WTC11 (cell line): ENCODE results near the gene ARSJ. TPM values are rescaled to one million over a fixed set of nuclear protein-coding genes. Genes with fewer than 3 reads are reported as not detected.

Source experiments
- ATAC-seq: fragments of 200-7000 bp; cut with Tn5 transposase; 2 replicates; pipeline ENCODE4 v1.10.0; 2021; ENCODE audit warnings: mild to moderate bottlenecking, moderate library complexity
- CTCF ChIA-PET: fragments of 300-600 bp; sonication (Branson Sonifier 250); formaldehyde crosslinking; loops from one replicate; lab custom pipeline; 2021; ENCODE audit warnings: antibody characterized with exemption; lab: Charles Lee
- POLR2A ChIA-PET: fragments of 350-600 bp; sonication (Branson Sonifier 250); formaldehyde crosslinking; loops from one replicate; lab custom pipeline; 2021; ENCODE audit warnings: antibody characterized with exemption; lab: Charles Lee
- DNase-seq: peaks from one replicate; pipeline ENCODE4 v3.0.0; 2021; ENCODE audit warnings: low spot score
- H3K27ac Mint-ChIP-seq: 2 replicates; pipeline ENCODE4 v1.8.0; 2021; ENCODE audit warnings: mixed read lengths
- H3K27me3 Mint-ChIP-seq: 2 replicates; pipeline ENCODE4 v1.8.0; 2021; ENCODE audit warnings: low read depth, mild to moderate bottlenecking, moderate library complexity, mixed read lengths
- H3K36me3 Mint-ChIP-seq: 2 replicates; pipeline ENCODE4 v1.8.0; 2021; ENCODE audit warnings: mixed read lengths
- H3K4me1 Mint-ChIP-seq: 2 replicates; pipeline ENCODE4 v1.8.0; 2022; ENCODE audit warnings: mixed read lengths
- H3K4me3 Mint-ChIP-seq: 2 replicates; pipeline ENCODE4 v1.8.0; 2021; ENCODE audit warnings: mild to moderate bottlenecking, moderate library complexity, mixed read lengths
- H3K9me3 Mint-ChIP-seq: 2 replicates; pipeline ENCODE4 v1.8.0; 2021; ENCODE audit warnings: mixed read lengths
- ARID4B ChIP-seq: sonication (generic); formaldehyde crosslinking; IDR thresholded peaks from 2 replicates; pipeline ENCODE4 v1.8.0; 2023; ENCODE audit warnings: missing genetic modification reagents, mild to moderate bottlenecking, borderline replicate concordance
- CREB1 ChIP-seq: sonication (generic); formaldehyde crosslinking; IDR thresholded peaks from 2 replicates; pipeline ENCODE4 v1.8.0; 2023; ENCODE audit warnings: mild to moderate bottlenecking, missing genetic modification reagents
- E2F5 ChIP-seq: sonication (generic); formaldehyde crosslinking; IDR thresholded peaks from 2 replicates; pipeline ENCODE4 v1.8.1; 2022; ENCODE audit warnings: mild to moderate bottlenecking, moderate library complexity, missing genetic modification reagents
- EMX1 ChIP-seq: fragments of 250-450 bp; sonication (Bioruptor Pico); IDR thresholded peaks from 2 replicates; pipeline ENCODE4 v1.8.0; 2021; ENCODE audit warnings: mild to moderate bottlenecking
- ESRRA ChIP-seq: sonication (generic); formaldehyde crosslinking; IDR thresholded peaks from 2 replicates; pipeline ENCODE4 v1.8.1; 2022; ENCODE audit warnings: mild to moderate bottlenecking, missing genetic modification reagents, borderline replicate concordance
- ETV6 ChIP-seq: sonication (generic); formaldehyde crosslinking; IDR thresholded peaks from 2 replicates; pipeline ENCODE4 v1.8.1; 2022; ENCODE audit warnings: mild to moderate bottlenecking, missing genetic modification reagents
- FOXJ3 ChIP-seq: sonication (generic); formaldehyde crosslinking; IDR thresholded peaks from 2 replicates; pipeline ENCODE4 v1.9.0; 2021; ENCODE audit warnings: missing genetic modification reagents, mild to moderate bottlenecking, borderline replicate concordance
- GTF2I ChIP-seq: fragments of 250-450 bp; sonication (Bioruptor Pico); conservative IDR thresholded peaks from 2 replicates; pipeline ENCODE4 v1.4.0; 2021; ENCODE audit warnings: mild to moderate bottlenecking
- HMGXB4 ChIP-seq: sonication (generic); formaldehyde crosslinking; IDR thresholded peaks from 2 replicates; pipeline ENCODE4 v1.8.1; 2023; ENCODE audit warnings: mild to moderate bottlenecking, moderate library complexity, missing genetic modification reagents
- KAT7 ChIP-seq: sonication (generic); formaldehyde crosslinking; IDR thresholded peaks from 2 replicates; pipeline ENCODE4 v1.8.1; 2023; ENCODE audit warnings: missing genetic modification reagents, mild to moderate bottlenecking, borderline replicate concordance
- MYBL2 ChIP-seq: sonication (generic); formaldehyde crosslinking; IDR thresholded peaks from 2 replicates; pipeline ENCODE4 v1.8.1; 2023; ENCODE audit warnings: mild to moderate bottlenecking, moderate library complexity, missing genetic modification reagents
- NFATC4 ChIP-seq: fragments of 250-450 bp; sonication (Bioruptor Pico); IDR thresholded peaks from 2 replicates; pipeline ENCODE4 v1.9.0; 2021; ENCODE audit warnings: mild to moderate bottlenecking
- NFYB ChIP-seq: sonication (generic); formaldehyde crosslinking; conservative IDR thresholded peaks from 2 replicates; pipeline ENCODE4 v1.8.0; 2022; ENCODE audit warnings: low read depth, missing genetic modification reagents
- PREB ChIP-seq: sonication (generic); formaldehyde crosslinking; IDR thresholded peaks from 2 replicates; pipeline ENCODE4 v1.8.1; 2022; ENCODE audit warnings: mild to moderate bottlenecking, missing genetic modification reagents, moderate library complexity, borderline replicate concordance
- PRRX2 ChIP-seq: fragments of 250-450 bp; sonication (Bioruptor Pico); IDR thresholded peaks from 2 replicates; pipeline ENCODE4 v1.8.0; 2021; ENCODE audit warnings: mild to moderate bottlenecking
- TCF7 ChIP-seq: sonication (generic); formaldehyde crosslinking; IDR thresholded peaks from 2 replicates; pipeline ENCODE4 v1.8.0; 2022; ENCODE audit warnings: mild to moderate bottlenecking, low read depth, missing genetic modification reagents, moderate library complexity
- TEAD1 ChIP-seq: sonication (generic); formaldehyde crosslinking; IDR thresholded peaks from 2 replicates; pipeline ENCODE4 v1.8.0; 2022; ENCODE audit warnings: mild to moderate bottlenecking, missing genetic modification reagents
- TP53 ChIP-seq: sonication (generic); formaldehyde crosslinking; IDR thresholded peaks from 2 replicates; pipeline ENCODE4 v1.8.1; 2023; ENCODE audit warnings: mild to moderate bottlenecking, missing genetic modification reagents
- USF1 ChIP-seq: sonication (generic); formaldehyde crosslinking; IDR thresholded peaks from 2 replicates; pipeline ENCODE4 v1.8.0; 2022; ENCODE audit warnings: mild to moderate bottlenecking, missing genetic modification reagents
- ZNF121 ChIP-seq: sonication (generic); formaldehyde crosslinking; IDR thresholded peaks from 2 replicates; pipeline ENCODE4 v1.8.0; 2023; ENCODE audit warnings: missing genetic modification reagents
- ZNF219 ChIP-seq: sonication (generic); formaldehyde crosslinking; IDR thresholded peaks from 2 replicates; pipeline ENCODE4 v1.8.0; 2023; ENCODE audit warnings: missing genetic modification reagents, mild to moderate bottlenecking, borderline replicate concordance
- ZNF263 ChIP-seq: sonication (generic); formaldehyde crosslinking; IDR thresholded peaks from 2 replicates; pipeline ENCODE4 v1.8.1; 2022; ENCODE audit warnings: low read depth, mild to moderate bottlenecking, moderate library complexity, missing genetic modification reagents
- ZNF396 ChIP-seq: fragments of 250-450 bp; sonication (Bioruptor Pico); IDR thresholded peaks from 2 replicates; pipeline ENCODE4 v1.8.0; 2021; ENCODE audit warnings: mild to moderate bottlenecking, moderate library complexity, borderline replicate concordance
- ZNF423 ChIP-seq: fragments of 250-450 bp; sonication (Bioruptor Pico); IDR thresholded peaks from 2 replicates; pipeline ENCODE4 v2.1.2; 2022; ENCODE audit warnings: mild to moderate bottlenecking, moderate library complexity
- ZNF532 ChIP-seq: fragments of 250-450 bp; sonication (Bioruptor Pico); IDR thresholded peaks from 2 replicates; pipeline ENCODE4 v1.9.0; 2021; ENCODE audit warnings: mild to moderate bottlenecking, borderline replicate concordance
- total RNA-seq: library from RNA; stranded (reverse); gene quantifications from 3 replicates; pipeline ENCODE4 v1.2.3, GENCODE V29; 2021

Gene ARSJ
- total RNA-seq, 1 experiment from 2014 or later = 6.6 TPM

- TF ChIP-seq PREB (CRISPR knock-in tag) (no peak), USF1 (CRISPR knock-in tag) (no peak), ZNF396 (CRISPR knock-in tag) (no peak), KAT7 (CRISPR knock-in tag) (no peak), HMGXB4 (CRISPR knock-in tag) (no peak), TEAD1 (no peak), ZNF423 (CRISPR knock-in tag) (no peak), FOXJ3 (CRISPR knock-in tag) (no peak)
Observed at GRCh38 chr4:114028071-114028470, 48.6 kb upstream of the ARSJ start (continued).

- no peak overlapping the region for H3K4me3 Mint-ChIP-seq
- ChIA-PET POLR2A (no interaction called here), CTCF (no interaction called here)
- no peaks in the 10 kb centered on the region for H3K4me1 Mint-ChIP-seq
- ATAC-seq = no peak
- H3K27me3 Mint-ChIP-seq = no peaks in the 10 kb centered on the region
- no peak for DNase-seq
- no peak overlapping the region for H3K27ac Mint-ChIP-seq
- H3K36me3 Mint-ChIP-seq = no peaks in the 10 kb centered on the region
- no peaks in the 10 kb centered on the region for H3K9me3 Mint-ChIP-seq
- TF ChIP-seq ESRRA (CRISPR knock-in tag) = no peak
- TF ChIP-seq ETV6 (CRISPR knock-in tag) = no peak
- TF ChIP-seq ARID4B (CRISPR knock-in tag) = no peak
- no peak for TF ChIP-seq MYBL2
- TF ChIP-seq NFATC4 (CRISPR knock-in tag) = no peak
- no peak for TF ChIP-seq TCF7 (CRISPR knock-in tag)
- TF ChIP-seq CREB1 (CRISPR knock-in tag) = no peak
- no peak for TF ChIP-seq TP53 (CRISPR knock-in tag)
- no peak for TF ChIP-seq NFYB (CRISPR knock-in tag)
- no peak for TF ChIP-seq ZNF532 (CRISPR knock-in tag)
- no peak for TF ChIP-seq ZNF219 (CRISPR knock-in tag)
- no peak for TF ChIP-seq GTF2I
- no peak for TF ChIP-seq E2F5 (CRISPR knock-in tag)
- TF ChIP-seq ZNF263 (CRISPR knock-in tag) = no peak
- no peak for TF ChIP-seq ZNF121 (CRISPR knock-in tag)
- no peak for TF ChIP-seq EMX1 (CRISPR knock-in tag)
- no peak for TF ChIP-seq PRRX2
Observed at GRCh38 chr4:114027596-114027995, 48.1 kb upstream of the ARSJ start.
